ENCODE data around the gene RBM44.

The RBM44 gene

GRCh38 chr2:237875256-237876060 lies 76.9 kb downstream of the RBM44 start:
- TF ChIP-seq REST (IDR thresholded peaks at IDR 0.05; ENCODE audit: insufficient replicate concordance, low read depth) (no peak), GABPA (IDR thresholded peaks at IDR 0.05; ENCODE audit: low read depth) (no peak), CTCF (IDR thresholded peaks at IDR 0.05; ENCODE audit: insufficient read depth, low read length) (no peak), POLR2AphosphoS5 (IDR thresholded peaks at IDR 0.05; ENCODE audit: low read depth) (no peak)
- Histone ChIP-seq H3K27me3 (ENCODE audit: insufficient read depth, poor library complexity, severe bottlenecking) (no peaks in the 10 kb centered on the region), H3K27ac (replicated peaks) (no peak overlapping the region), H3K4me3 (replicated peaks; ENCODE audit: insufficient read depth, low read length) (no peak overlapping the region)
- no peak for DNase-seq (ENCODE audit: low read depth in 1 of 2, low spot score in 1 of 2)

- DNase-seq (ENCODE audit: low read depth in 1 of 2, low spot score in 1 of 2) = no peak
- no peak overlapping the region for H3K4me3 ChIP-seq (replicated peaks; ENCODE audit: insufficient read depth, low read length)
- no peak overlapping the region for H3K27ac ChIP-seq (replicated peaks)
- no peaks in the 10 kb centered on the region for H3K27me3 ChIP-seq (ENCODE audit: insufficient read depth, poor library complexity, severe bottlenecking)
- TF ChIP-seq SPI1 (IDR thresholded peaks at IDR 0.05; ENCODE audit: borderline replicate concordance, low read depth) (no peak), REST (IDR thresholded peaks at IDR 0.05; ENCODE audit: insufficient replicate concordance, low read depth) (no peak), GABPA (IDR thresholded peaks at IDR 0.05; ENCODE audit: low read depth) (no peak), POLR2AphosphoS5 (IDR thresholded peaks at IDR 0.05; ENCODE audit: low read depth) (no peak), CTCF (IDR thresholded peaks at IDR 0.05; ENCODE audit: insufficient read depth, low read length) (no peak)
Measured at GRCh38 chr2:237876061-237876526, 77.5 kb downstream of the RBM44 start.

GRCh38 chr2:237876532-237876931 lies 78.0 kb downstream of the RBM44 start:
- Histone ChIP-seq H3K4me3 (replicated peaks; ENCODE audit: insufficient read depth, low read length) (no peak overlapping the region), H3K27me3 (ENCODE audit: insufficient read depth, poor library complexity, severe bottlenecking) (no peaks in the 10 kb centered on the region), H3K27ac (replicated peaks) (no peak overlapping the region)
- no peak for TF ChIP-seq CTCF (IDR thresholded peaks at IDR 0.05; ENCODE audit: insufficient read depth, low read length)
- TF ChIP-seq SPI1 (IDR thresholded peaks at IDR 0.05; ENCODE audit: borderline replicate concordance, low read depth) = no peak
- no peak for TF ChIP-seq REST (IDR thresholded peaks at IDR 0.05; ENCODE audit: insufficient replicate concordance, low read depth)
- no peak for TF ChIP-seq GABPA (IDR thresholded peaks at IDR 0.05; ENCODE audit: low read depth)
- TF ChIP-seq POLR2AphosphoS5 (IDR thresholded peaks at IDR 0.05; ENCODE audit: low read depth) = no peak
- no peak for DNase-seq (ENCODE audit: low read depth in 1 of 2, low spot score in 1 of 2)
